Measurements from ENCODE around the gene PPP1R1C.
A peak's percentile ranks its signal among the peaks of the same experiment; 100 is the strongest.
"Not testable (repeated sequence)": the region's sequence is repeated elsewhere in the genome, so short reads cannot be mapped to it uniquely, and the experiment has no call there.

The PPP1R1C gene, protein sequence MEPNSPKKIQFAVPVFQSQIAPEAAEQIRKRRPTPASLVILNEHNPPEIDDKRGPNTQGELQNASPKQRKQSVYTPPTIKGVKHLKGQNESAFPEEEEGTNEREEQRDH

DNA sequence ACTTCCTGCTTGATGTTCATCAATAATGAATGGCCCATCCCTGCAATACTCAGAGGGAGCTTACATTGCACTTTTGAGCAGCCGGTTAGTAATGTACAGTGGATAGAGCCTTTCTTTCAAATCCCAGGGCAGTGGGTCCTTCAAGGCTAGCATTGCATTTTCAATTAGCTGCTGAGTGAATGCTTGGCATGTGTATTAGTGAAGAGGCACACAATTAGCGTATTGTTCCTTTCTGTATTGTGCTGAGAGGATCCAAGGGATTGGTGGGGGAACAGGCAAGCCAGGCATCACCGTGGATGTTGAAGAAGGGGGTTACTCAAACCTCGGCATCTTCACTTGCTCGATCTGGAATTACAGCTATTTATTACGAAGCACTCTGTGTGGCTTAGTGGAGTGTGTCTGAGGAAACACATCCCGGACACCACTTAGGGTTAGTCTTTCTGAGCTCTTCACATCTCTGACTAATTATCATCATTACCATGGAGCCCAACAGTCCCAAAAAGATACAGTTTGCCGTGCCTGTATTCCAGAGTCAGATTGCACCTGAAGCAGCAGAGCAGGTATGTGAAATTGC lies at the start of gene PPP1R1C:
Gene PPP1R1C (plus strand): TSS at position 222 of the 574 bp plus-strand sequence. CDS start 258 bp downstream, at position 480.
- peak in 1 of 3 experiments; percentile 4 for DNase-seq

DNA sequence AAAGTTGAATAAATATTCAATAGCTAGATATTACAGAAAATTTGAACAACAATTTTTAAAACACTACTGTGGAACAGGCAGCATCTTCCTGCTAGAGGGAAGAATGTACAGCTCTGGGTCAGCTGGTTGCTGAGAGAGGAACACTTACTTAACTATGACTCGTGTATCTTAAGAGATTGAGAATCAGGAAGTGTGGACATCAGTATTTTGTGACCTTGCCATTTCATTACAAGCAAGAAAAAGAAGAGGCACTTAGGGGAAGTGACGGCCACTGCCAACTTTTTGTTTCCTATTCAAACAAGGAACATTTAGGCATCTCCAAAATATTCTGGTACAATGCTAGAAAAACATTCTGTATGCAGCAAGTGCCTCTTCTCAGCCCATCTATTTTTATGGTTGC lies 48.2 kb upstream of the PPP1R1C start:
- no peak for DNase-seq

DNA sequence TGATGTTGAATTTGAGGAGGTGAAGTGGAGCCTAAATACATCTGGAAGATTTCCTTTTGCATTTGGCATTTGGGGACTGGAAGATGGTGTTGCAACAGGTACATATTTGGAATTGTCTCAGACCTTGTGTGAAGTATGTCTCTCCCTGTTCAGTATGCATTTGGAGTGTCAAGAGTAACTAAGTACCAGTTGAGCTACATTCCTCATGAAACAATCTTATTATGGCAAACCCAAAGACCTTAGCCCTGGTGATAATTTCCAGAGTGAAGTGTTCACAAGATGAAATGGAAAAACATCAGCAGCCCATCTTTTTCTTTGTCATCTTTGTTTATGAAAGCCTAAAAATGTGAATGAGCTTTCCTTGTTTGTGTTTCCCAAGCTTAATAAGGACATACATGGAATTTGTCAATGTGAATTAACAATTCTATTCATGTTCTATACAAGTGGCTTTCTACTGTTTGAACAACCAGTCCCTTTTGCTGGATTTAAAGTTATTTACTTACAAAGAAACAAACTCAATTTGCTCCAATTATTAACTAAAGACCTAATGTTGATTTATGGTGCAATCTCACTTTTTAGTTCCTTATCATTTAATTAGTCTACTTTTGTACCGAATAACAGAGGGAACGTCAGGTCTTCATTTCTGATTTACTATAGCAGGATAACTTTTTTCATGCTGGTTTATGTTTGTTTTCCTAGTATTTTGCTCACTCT lies 42.1 kb upstream of the PPP1R1C start:
- DNase-seq, result no peak

DNA sequence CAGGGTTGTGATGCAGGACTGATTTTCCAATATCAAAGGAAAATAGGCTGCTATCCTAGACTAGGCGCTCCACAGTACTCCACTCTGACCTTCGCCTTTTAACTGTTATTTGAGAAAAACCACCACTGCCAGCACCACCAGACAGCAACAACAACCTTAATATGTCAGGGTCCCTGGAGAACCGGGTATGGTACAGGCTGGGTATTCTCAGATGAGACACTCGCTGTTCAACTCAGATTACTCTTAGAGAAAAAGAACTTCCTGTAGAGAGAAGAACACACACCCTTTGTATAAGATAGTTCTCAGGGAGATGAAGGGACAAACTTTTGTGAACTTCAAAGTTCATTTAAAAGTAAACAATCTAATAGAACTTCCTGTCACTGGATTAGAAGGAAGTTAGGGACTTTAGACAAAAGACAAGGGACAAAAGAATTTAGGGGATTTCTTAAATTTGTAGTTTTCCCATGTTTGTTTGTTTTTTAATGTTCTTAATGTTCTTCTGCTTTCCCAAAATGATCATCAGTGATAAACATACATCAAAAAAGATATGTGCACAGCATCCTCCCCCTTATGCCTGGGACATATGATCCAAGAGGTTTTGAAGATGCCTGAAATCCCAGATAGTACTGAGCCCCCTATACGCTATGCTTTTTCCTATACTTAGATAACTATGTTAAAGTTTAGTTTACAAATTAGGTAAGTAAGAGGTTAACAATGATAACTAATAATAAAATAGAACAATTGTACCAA lies 41.3 kb upstream of the PPP1R1C start:
- no peak for DNase-seq

DNA sequence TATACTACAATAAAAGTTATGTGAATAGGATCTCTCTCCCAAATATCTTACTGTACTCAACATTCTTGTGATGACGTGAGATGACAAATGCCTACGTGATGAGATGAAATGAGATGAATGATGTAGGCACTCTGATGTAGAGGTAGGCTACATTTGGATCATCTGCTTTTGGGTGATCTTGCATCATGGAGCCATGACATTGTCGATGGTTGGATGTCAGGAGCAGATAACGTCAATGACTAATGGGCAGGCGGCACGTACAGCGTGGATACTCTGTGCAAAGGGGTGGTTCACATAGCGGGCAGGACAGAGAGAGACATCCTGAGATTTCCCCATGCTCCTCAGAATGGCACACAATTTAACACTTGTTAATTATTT lies 40.8 kb upstream of the PPP1R1C start:
- DNase-seq, result no peak

DNA sequence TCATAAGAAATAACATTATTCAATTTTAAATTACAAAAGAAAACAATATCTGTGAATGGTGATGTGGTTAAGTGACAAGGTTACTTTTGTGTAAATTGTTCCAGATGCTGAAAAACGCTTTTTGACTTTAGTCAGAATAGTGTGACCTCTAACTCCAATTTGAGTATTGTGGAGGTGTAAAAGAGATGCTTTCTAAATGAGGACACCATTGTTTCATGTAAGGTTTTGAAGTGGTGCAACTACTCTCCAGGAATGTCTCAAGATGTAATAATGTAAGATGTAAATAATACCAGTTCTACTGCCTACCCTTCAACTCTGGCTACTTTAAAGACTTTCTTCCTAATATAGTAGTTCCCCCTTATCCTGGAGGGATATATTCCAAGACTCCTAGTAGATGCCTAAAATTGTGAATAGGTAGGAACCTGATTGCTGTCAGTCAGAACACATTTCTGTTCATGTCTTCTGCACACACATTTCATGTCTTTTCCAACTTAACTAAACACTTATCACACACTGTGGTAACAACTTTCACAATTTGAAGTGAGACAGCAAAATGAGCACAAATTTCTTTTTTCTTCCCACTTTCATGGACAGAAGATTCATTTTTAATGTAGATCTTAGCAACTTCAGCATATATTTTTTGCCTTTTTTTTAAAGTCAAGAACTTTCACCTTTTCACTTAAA lies 39.1 kb upstream of the PPP1R1C start:
- no peak for DNase-seq

DNA sequence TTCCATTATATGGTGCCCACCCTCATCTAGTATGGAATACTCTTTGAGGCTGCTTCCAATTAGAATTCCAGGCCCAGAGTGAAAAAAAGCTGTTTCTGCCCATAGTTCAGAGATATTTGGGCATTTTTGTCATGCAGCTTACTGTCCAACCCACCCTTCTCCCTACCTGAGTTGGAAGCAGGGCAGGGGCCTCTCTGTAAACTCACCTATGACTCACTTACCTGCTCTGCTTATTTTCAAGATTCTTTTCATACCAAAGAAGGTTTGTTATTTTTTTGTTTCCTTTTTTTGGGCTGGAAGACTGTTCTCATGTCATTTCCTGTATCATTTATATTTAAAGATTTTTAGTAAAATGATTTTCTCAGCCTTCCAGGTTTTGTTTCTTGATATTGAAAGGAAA lies 38.4 kb upstream of the PPP1R1C start:
- no peak for DNase-seq

DNA sequence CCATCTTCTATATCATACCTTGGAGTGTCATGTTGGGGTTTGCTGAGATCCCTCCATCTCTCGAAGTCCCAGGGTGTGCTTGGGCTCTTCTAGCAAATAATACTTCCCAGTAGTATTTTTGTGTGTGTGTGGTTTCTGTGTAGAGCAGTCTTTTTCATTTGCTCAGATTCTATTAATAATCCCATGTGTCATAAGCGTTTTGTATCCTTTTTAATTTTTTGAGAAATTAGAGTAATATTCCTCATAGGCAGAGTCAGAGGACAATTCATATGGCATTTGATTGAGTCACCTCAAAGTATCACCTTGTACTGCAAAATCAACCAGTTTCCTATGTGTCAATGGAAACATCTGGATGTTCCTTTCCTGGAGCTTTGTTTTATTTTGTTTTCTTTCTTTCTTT lies 37.4 kb upstream of the PPP1R1C start:
- DNase-seq, result no peak

DNA sequence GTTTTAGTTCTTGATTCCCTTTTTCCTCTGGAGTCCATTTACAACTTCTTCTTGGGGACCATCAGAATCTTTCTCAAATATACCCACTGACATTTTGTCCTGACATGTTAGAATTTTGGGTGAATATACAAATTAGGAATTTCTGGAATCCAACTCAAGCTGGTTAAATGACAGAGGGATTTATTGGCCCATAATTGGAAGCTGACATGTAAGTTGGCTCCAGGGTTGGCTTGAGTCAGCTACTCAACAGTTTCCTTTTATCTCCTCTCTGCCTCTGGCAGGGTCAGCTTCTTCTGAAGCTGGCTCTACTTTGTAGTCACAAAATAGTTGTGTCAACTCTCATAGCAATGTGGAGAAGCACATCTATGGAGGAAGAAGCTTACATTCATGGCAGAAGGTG lies 36.6 kb upstream of the PPP1R1C start:
- DNase-seq, result no peak

DNA sequence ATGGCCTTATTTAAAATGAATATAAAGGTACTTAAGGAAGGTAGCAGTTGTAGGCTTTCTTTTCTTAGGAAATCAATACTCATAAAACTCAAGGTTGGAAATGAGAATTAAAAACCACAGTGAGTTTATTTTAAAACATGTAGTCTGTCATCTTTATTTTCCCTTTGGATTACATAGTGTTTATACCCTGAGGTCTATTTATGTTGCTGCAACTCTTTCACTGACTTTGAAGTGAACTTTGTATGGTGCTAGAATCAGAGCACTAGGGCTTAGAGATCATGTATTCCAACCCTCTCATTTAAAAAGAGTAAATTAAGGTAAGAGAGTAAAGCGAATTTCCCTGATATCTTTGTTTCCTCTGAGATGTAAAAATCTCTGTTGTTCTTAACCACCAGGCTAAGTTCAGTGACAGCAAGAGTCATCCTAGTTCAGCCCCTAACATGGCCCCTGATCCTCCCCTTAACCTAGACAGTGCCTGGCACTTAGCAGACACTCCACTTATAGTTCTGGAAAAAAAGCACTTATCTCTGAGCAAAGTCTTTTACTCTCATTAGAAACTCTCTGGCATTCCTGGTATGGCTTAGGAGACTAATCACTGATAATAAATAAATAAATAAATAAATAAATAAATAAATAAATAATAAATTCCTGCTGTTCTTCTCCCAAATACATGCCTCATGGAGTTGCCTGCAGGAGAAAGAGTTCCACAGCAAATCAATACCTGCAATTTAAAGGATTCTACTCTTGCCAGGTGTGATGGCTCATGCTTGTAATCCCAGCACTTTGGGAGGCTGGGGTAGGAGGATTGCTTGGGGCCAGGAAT lies 33.0 kb upstream of the PPP1R1C start:
- no peak for DNase-seq

DNA sequence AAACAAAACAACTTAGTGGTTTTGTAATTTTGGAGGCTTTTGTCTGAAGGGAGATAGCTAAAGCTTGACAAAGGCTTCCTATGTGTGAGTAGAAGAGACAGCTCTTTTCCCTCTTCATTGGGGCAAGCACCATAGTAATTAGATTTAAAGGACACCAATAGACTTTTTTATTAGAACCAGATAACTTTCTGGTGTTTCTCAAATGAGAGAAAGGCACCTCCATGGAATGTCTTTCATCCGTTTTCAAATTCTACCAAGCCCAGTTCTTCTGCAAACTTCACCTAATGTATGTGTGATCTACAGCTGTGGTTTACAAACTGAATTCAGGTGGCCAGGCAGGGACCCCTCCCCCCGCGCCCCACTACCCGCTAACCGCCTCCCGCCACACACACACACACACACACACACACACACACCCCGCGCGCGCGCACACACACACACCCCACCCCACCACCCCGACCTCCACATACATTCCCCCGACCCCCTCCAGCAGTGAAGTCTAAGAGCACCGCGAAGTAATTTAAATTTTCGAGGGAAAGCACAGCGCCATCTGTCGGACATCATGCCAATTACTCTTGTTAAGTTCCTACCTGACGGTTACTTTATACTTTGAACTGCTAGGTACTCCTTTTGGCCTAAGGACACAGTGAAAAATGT lies 31.6 kb upstream of the PPP1R1C start:
- DNase-seq, result no peak

DNA sequence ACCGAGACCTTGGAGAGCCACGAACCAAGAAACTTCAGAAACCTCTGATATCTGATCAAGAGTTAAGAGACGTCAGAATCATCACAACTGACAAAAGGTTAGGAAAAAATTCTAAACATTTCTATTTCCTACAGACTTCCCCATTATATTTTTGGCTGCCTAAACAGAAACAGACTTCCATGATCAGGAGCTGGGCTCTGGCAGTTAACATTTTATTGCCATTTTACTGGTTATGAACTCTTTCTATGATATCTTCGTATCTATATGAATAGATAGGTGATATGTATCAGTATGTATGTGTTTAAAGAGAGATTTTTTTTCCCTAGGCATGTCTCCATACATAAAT lies 31.1 kb upstream of the PPP1R1C start:
- DNase-seq, result no peak

DNA sequence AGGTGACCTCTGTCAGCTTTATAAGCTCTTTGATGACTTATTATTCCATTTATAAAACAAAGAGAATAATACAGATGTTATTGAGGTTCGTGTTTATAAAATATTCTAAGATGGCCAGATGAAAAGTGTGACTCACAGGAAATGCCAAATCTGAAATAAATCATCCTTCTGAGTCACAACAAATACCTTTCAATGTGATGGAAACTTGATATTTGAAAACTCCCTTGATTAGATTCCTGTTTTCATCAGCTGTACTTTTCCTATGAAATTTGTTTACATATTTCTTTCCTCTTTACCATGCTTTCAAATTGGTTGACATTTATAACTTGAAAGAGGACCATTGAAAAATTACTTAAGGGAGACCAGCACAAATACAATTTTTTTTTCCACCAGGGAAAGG lies 30.6 kb upstream of the PPP1R1C start:
- peak in 1 of 3 experiments; percentile 35 for DNase-seq

DNA sequence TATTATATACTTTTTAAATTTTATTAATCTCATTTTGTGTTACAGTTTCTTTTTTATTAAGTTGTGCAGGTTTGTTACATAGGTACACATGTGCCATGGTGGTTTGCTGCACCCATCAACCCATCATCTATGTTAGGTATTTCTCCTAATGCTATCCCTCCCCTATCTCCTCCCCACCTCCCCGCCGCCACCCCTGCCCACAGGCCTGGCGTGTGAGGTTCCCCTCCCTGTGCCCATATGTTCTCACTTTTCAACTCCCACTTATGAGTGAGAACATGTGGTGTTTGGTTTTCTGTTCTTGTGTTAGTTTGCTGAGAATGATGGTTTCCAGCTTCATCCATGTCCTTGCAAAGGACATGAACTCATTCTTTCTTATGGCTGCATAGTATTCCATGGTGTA lies 29.8 kb upstream of the PPP1R1C start:
- DNase-seq, result not testable (repeated sequence)

DNA sequence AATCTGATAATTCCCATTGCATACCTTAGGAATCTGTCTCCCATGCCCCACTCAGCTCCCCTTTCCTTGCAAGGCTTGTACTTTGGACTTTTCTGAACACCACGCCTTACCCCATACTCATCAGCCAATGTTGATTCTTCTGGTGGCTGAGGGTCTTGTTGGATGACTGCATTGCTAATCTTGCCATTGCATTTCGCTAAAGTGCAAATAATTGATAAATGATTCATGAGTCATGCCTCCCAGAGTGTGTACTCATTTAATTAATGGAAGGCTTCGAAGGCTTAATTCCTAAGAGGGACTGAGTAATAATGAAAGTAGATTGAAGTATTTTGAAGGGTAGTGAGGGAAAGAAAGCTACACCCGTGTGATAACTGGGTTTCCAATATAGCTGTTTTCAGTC lies 28.0 kb upstream of the PPP1R1C start:
- DNase-seq, result no peak

DNA sequence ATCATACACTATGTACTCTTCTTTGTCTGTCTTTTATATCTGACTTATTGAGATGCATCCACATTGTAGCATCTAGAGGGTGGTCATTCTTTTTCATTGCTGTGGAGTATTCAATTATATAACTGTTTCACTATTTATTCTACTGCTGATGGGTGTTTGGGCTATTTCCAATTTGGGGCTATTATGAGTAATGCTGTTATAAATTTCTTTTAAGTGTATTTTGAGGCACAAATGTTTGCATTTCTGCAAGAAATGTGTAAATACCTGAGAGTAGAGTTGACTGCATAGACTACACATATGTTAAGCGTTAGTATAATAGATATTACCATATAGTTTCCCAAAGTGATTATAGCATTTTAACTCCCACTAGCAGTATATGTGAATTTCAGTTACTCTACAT lies 26.9 kb upstream of the PPP1R1C start:
- DNase-seq, result no peak

DNA sequence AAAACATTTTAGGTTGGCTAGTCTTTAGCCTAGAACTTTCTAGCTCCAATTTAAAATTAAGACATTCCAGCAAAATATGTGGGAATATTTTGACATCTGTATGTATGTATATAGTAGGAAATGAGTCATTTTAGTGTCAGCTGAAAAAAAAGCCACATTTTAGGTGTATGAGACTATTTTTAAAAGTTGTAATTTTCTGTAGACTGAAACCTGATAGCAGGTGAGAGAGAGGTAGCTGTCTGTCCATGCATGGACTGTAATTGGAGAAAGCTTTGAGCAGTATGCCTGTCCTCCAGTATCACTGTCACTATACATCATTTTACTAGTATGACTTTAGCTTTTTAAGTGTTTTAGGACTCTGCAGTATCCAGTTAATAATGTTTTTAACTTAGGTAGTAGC lies 26.1 kb upstream of the PPP1R1C start:
- no peak for DNase-seq

DNA sequence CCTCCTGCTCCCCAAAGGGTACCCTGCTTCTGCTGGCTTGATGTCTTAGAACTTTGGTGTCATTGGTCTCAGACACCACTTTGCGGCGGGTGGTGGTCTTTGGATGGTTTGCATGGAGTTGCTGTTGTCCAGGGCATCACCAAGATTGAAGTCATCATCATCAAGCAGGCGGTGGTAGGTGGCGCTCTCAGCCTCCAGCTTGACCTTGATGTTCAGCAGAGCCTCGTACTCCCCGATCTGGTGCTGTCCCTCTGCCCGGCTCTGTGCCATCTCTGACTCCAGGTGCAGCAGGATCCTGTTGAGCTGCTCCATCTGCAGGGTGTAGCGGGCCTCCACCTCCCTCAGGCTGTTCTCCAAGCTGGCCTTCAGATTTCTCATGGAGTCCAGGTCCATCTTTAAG lies 24.5 kb upstream of the PPP1R1C start:
- not testable (repeated sequence) for DNase-seq

DNA sequence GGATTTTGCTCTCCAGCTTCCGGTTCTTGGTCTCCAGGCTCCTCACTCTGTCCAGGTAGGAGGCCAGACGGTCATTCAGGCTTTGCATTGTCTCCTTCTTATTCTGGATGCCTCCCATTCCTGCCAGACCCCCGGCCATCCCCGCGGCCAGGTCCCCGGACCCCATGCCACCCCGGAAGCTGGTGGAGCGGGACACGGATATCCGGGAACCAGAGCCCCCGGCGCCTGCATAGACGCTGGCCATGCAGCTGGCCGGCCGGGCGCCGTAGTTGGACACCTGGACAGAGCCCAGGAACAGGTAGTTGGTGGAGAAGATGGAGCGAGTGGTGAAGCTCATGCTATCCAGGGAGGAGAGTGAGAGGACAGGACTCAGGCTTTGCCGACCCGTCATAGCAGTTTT lies 23.5 kb upstream of the PPP1R1C start:
- DNase-seq, result no peak

DNA sequence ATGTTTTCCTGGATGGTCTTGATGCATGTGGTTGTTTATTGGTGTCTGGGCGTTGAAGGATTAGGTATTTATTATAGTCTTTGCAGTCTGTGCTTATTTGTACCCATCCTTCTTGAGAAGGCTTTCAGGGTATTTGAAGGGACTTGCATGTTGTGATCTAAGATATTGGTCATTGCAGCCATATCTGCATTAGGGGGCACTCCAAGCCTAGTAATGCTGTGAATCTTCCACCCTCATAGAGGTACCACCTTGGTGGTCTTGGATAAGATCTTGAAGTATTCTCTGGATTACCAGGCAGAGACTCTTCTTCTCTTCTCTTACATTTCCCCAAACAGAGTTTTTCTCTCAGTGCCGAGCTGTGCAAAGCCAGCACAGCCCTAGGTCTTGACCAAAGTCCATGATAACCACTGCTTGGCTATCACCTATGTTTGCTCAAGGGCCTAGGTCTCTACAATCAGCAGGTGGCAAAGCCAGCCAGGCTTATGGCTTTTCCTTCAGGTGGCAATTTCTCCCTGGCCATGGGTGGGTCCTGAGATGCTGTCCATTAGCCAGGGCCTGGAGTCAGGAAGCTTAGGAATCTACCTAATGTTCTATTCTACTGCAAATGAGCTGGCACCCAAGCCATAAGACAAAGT lies 15.4 kb upstream of the PPP1R1C start:
- DNase-seq, result no peak

DNA sequence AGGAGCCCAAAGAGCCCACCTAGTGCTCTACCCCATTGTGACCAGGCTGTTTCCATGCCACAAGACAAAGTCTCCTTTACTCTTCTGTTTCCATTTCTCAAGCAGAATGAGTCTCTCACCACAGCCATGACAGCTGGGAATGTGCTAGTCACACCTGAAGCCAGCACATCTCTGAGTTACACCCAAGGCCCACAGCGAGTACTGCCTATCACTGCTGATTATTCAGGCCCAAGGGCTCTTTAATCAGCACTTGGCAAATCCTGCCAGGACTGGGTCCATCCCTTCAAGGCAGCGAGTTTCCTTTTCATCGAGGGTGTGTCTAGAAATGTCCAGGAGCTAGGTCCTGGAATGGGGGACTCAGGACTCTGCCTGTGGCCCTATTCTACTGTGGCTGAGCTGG lies 14.6 kb upstream of the PPP1R1C start:
- DNase-seq, result no peak

Measured in NCI-H1417 (cell line).